GM04504 (cell line): ENCODE results near the gene EDN1.
A peak's percentile ranks its signal among the peaks of the same experiment; 100 is the strongest.

Experiments used
- DNase-seq: peaks from one replicate; pipeline ENCODE4 v3.0.0-alpha.2; 2012; ENCODE audit warnings: low read depth

EDN1 gene

GRCh38 chr6:12270551-12271230 is 19.5 kb upstream of the EDN1 start:
- no peak for DNase-seq

DNA sequence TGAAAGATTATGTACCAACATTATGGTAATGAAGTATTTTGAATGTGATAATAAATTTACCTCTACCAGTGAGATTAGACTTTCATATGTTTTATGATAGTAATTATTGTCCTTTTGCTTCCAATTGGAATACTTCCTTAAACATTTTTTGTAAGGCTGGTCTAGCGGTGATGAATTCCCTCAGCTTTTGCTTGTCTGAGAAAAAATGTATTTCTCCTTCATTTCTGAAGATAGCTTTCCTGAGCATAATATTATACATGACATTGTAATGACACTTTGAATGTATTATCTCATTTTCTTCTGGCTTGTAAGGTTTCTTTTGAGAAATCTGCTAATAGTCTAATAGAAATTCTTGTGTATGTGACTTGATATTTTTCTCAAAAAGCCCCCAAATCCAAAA is 18.6 kb upstream of the EDN1 start:
- no peak for DNase-seq

- no peak for DNase-seq
Observed at GRCh38 chr6:12271997-12272396, 18.2 kb upstream of the EDN1 start.

- DNase-seq, result no peak
Observed at GRCh38 chr6:12275107-12275506, 15.1 kb upstream of the EDN1 start.

GRCh38 chr6:12276930-12277315 is 13.2 kb upstream of the EDN1 start:
- no peak for DNase-seq

DNA sequence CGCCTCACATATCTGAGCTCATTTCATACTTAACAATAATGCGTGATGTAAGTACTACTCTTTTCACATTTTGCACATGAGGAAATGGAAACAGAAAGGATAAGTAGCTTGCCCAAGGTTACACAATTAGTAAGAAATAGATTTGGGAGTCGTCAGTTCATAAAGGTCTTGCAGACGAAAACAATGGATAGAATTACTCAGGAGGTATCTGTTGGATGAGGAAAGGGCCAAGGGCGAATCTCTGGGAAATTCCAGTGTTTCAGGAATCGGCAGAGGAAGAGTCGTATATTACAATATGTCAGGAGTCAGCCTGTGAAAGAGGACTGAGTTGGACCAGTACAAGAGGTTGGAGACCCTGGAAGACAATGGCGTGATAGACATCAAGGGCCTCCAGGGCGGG is 12.8 kb upstream of the EDN1 start:
- DNase-seq, result no peak

GRCh38 chr6:12278915-12279314 is 11.2 kb upstream of the EDN1 start:
- no peak for DNase-seq

- no peak for DNase-seq
Observed at GRCh38 chr6:12279322-12280091, 10.7 kb upstream of the EDN1 start.

DNA sequence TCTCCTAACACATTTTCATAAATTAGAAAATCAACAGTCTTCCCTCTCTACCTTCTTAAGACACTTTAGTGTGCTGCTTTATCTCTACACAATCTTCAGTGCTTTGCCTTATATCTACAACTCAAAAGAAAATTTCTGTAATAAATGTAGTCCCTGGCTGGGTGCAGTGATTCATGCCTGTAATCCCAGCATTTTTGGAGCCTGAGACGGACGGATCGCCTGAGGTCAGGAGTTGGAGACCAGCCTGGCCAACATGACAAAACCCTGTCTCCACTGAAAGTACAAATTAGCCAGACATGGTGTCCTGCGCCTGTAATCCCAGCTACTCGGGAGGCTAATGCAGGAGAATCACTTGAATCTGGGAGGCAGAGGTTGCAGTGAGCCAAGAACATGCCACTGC is 9.7 kb upstream of the EDN1 start:
- DNase-seq, result peak; percentile 51

DNA sequence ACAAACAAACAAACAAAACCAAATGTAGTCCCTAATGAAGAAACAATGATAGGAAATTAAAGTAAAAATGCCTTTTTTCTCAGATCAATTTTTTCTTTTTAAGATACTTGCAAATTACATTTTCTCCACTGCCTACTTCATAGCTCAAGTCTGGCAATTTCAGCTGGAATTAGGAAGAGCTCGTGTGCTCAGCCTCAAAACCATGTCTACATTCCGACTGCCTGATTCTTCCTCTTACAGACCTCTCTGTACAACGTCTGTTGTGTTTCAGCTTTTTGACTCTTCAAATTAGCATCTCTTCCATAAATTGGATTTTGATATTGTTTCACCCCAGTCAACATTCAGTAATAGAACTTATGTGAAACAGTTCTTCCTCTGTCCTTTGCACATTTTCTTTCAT is 9.3 kb upstream of the EDN1 start:
- no peak for DNase-seq

GRCh38 chr6:12283904-12284303 is 6.3 kb upstream of the EDN1 start:
- no peak for DNase-seq

- DNase-seq, result peak; percentile 66
Observed at GRCh38 chr6:12286373-12287110, 3.6 kb upstream of the EDN1 start.

DNA sequence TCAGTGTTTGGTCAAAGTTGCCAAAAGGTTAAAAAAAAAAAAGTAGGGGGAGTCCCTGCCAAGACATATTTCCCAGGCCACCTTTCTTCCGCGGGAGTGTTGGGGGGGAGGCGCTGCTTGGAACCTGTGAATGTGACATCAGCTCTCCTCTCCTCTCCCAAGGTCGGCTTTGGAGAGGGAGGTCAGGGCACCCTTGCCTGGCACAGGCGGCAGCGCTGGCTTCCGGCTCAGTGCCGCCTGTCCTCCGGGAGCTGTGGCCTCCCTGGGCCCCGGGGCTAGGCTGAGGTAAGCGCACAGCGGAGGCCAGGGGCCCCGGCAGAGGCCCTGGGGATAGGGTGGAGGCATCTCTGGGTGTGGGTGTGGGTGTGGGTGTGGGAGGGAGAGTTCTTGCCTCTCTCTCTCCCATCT is 1.9 kb upstream of the EDN1 start:
- no peak for DNase-seq

DNA sequence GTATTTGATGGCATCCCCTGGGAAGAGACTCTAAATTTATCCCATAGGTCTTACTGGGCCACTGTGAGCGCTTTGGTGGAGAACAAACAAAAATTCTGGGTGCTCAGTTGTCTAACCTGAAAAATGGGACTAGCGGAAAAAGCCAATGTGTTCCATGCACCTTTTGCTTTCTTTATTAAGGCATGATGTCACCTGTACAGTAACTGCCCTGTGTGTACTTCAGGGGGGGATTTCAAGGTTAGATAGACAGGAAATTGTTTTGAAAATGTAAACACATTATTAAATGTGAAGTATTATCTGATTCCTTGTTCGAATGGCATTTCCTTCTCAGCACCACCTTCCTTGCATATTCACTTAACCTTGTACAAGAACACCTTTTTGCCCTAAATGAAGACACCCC is 1.2 kb upstream of the EDN1 start:
- no peak for DNase-seq

- no peak for DNase-seq
Observed at GRCh38 chr6:12289365-12289919, 719 bp upstream of the EDN1 start.

- DNase-seq, result no peak
Observed at GRCh38 chr6:12291071-12291838, 1.1 kb downstream of the EDN1 start.

DNA sequence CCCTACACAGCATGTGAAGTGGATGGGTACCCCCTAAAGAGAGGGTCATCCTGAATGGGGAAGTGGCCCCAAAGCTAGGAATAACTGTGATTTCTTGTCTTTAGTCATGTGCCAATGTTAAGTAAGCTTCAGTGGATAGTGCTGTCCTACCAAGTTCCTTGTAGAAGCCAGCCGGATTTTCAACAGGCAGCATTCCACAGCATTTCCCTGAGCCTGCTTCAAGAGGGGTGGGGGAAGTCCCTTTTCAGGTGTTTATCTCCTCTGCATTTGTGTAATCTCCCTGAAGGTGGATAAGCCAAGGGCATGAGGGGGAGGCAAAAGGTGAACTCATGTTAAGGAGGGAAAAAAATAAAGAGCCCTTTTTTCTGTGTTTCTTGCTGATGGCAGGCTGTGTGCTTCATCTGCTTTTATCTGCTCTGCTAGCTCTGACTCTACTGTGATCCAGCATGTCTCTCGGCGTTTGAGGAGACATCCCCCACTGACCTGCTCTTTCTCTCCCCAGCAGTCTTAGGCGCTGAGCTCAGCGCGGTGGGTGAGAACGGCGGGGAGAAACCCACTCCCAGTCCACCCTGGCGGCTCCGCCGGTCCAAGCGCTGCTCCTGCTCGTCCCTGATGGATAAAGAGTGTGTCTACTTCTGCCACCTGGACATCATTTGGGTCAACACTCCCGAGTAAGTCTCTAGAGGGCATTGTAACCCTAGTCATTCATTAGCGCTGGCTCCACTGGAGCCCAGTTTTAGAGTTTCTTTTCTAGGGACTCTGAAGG is 1.9 kb downstream of the EDN1 start:
- DNase-seq, result no peak

GRCh38 chr6:12293235-12293930 is 3.2 kb downstream of the EDN1 start:
- no peak for DNase-seq

- no peak for DNase-seq
Observed at GRCh38 chr6:12293931-12294807, 4.0 kb downstream of the EDN1 start.
